HepG2 (cell line): ENCODE measurements around the gene DCAF6. TPM values are rescaled to one million over a fixed set of nuclear protein-coding genes. Genes with fewer than 3 reads are reported as not detected.

Experiments used
- ATAC-seq: fragments of 200-7000 bp; cut with Tn5 transposase; 3 replicates; pipeline ENCODE4 v1.9.1; 2020; ENCODE audit warnings: mild to moderate bottlenecking, moderate library complexity
- BruUV-seq: library from RNA; stranded (reverse); fragments of 400-500 nt; replicated peaks from 2 replicates; lab custom pipeline; 2021; lab: Mats Ljungman, UMichigan
- CTCF ChIA-PET: fragments of 300-600 bp; formaldehyde crosslinking; extraction: SDS; loops from one replicate; lab custom pipeline; 2021; ENCODE audit warnings: low total read pairs, inconsistent platforms, low intra/inter-chr PET ratio; lab: Yijun Ruan, JAX
- POLR2A ChIA-PET: fragments of 350-600 bp; sonication (Branson Sonifier 250); formaldehyde crosslinking; loops from one replicate; lab custom pipeline; 2020; ENCODE audit warnings: antibody characterized with exemption, inconsistent platforms; lab: Yijun Ruan, JAX
- DNase-seq: peaks from one replicate; pipeline ENCODE4 v3.0.0-alpha.2; 2015; ENCODE audit warnings: low spot score
- FAIRE-seq: peaks from 3 replicates; lab custom pipeline; 2011; peaks lifted over from hg19 to GRCh38; lab: Jason Lieb, UNC
- H2AFZ ChIP-seq: one replicate; pipeline ENCODE4 v1.6.1; 2011; ENCODE audit warnings: low read length, inconsistent platforms
- H3K27ac ChIP-seq: fragments of 300-600 bp; 3 replicates; pipeline ENCODE4 v1.8.0; 2011; ENCODE audit warnings: mixed run types, mild to moderate bottlenecking, mixed read lengths, low read length, inconsistent platforms; ENCODE audit not compliant: insufficient read depth; ENCODE audit errors: extremely low read length
- H3K27me3 ChIP-seq, 2 experiments: fragments of 200-600 bp in 1 of 2; 2 replicates in 1 of 2; 3 replicates in 1 of 2; pipeline versions ENCODE4 v1.6.0 to v1.8.0; 2011; ENCODE audit warnings: low read length in 2 of 2, mild to moderate bottlenecking in 2 of 2, moderate library complexity in 2 of 2, inconsistent platforms in 1 of 2; ENCODE audit not compliant: insufficient read depth in 2 of 2, control insufficient read depth in 1 of 2
- H3K36me3 ChIP-seq, 2 experiments: fragments of 200-600 bp in 1 of 2; replicated peaks in 1 of 2; 2 replicates in 1 of 2; 3 replicates in 1 of 2; pipeline versions ENCODE4 v1.5.1 to v1.8.0; 2011; ENCODE audit warnings: low read length in 2 of 2, inconsistent platforms in 1 of 2; ENCODE audit not compliant: insufficient read depth in 2 of 2, control insufficient read depth in 1 of 2
- H3K4me1 ChIP-seq: 2 replicates; pipeline ENCODE4 v1.5.1; 2012; ENCODE audit warnings: low read length, inconsistent platforms; ENCODE audit not compliant: insufficient read depth
- H3K4me2 ChIP-seq: 2 replicates; pipeline ENCODE4 v1.6.0; 2011; ENCODE audit warnings: low read depth, low read length, inconsistent platforms
- H3K4me3 ChIP-seq, 3 experiments: fragments of 200-600 bp in 1 of 3; sonication (generic), shearing (Covaris generic) in 1 of 3; replicated peaks in 1 of 3; 2 replicates each; pipeline ENCODE4 v1.5.1; 2011 to 2016; ENCODE audit warnings: low read length in 3 of 3, inconsistent platforms in 2 of 3, low read depth in 2 of 3, mild to moderate bottlenecking in 2 of 3, control low read depth in 1 of 3, mixed read lengths in 1 of 3; ENCODE audit not compliant: insufficient read depth in 1 of 3
- H3K79me2 ChIP-seq: one replicate; pipeline ENCODE4 v1.6.1; 2011; ENCODE audit warnings: low read length, inconsistent platforms; ENCODE audit not compliant: insufficient read depth
- H3K9ac ChIP-seq: 2 replicates; pipeline ENCODE4 v1.6.0; 2011; ENCODE audit warnings: mild to moderate bottlenecking, low read depth, low read length, inconsistent platforms; ENCODE audit not compliant: insufficient read depth
- H3K9me3 ChIP-seq: 2 replicates; pipeline ENCODE4 v1.5.1; 2012; ENCODE audit warnings: mild to moderate bottlenecking, low read length
- H4K20me1 ChIP-seq: 2 replicates; pipeline ENCODE4 v1.6.0; 2011; ENCODE audit warnings: inconsistent platforms, mild to moderate bottlenecking, low read length, moderate library complexity; ENCODE audit not compliant: insufficient read depth
- ATF7 ChIP-seq, 2 experiments: fragments of 450-650 bp in 1 of 2; sonication (generic) in 1 of 2; formaldehyde crosslinking in 1 of 2; IDR thresholded peaks; 2 replicates each; pipeline versions ENCODE4 v1.4.0 to v1.6.1; 2016 to 2020; ENCODE audit warnings: antibody characterized with exemption in 1 of 2, mild to moderate bottlenecking in 1 of 2, missing genetic modification reagents in 1 of 2
- CHD4 ChIP-seq: fragments of 200-600 bp; sonication (generic); IDR thresholded peaks from 2 replicates; pipeline ENCODE4 v1.7.0; 2017; ENCODE audit warnings: mild to moderate bottlenecking, low read length, borderline replicate concordance
- GTF3A ChIP-seq: sonication (generic); formaldehyde crosslinking; conservative IDR thresholded peaks from 2 replicates; pipeline ENCODE4 v1.4.0; 2020; ENCODE audit warnings: mild to moderate bottlenecking, missing genetic modification reagents
- HNF4G ChIP-seq, 2 experiments: sonication (generic) in 1 of 2; formaldehyde crosslinking in 1 of 2; IDR thresholded peaks; 2 replicates each; pipeline versions ENCODE4 v1.4.0 to v1.6.1; 2011 to 2020; ENCODE audit warnings: borderline replicate concordance in 2 of 2, low read depth in 2 of 2, mild to moderate bottlenecking in 2 of 2, low read length in 1 of 2, missing genetic modification reagents in 1 of 2, moderate library complexity in 1 of 2
- PITX1 ChIP-seq: sonication (generic); formaldehyde crosslinking; IDR thresholded peaks from 2 replicates; pipeline ENCODE4 v1.5.1; 2020; ENCODE audit warnings: mild to moderate bottlenecking, missing genetic modification reagents
- RARA ChIP-seq: IDR thresholded peaks from 2 replicates; pipeline ENCODE4 v1.6.1; 2016; ENCODE audit warnings: missing genetic modification reagents, missing compliant biosample characterization
- SP2 ChIP-seq: sonication (generic); formaldehyde crosslinking; IDR thresholded peaks from 2 replicates; pipeline ENCODE4 v1.5.1; 2020; ENCODE audit warnings: mild to moderate bottlenecking, missing genetic modification reagents
- ZNF549 ChIP-seq: sonication (generic); formaldehyde crosslinking; IDR thresholded peaks from 2 replicates; pipeline ENCODE4 v1.5.0; 2020; ENCODE audit warnings: missing genetic modification reagents
- ZNF629 ChIP-seq: sonication (generic); formaldehyde crosslinking; conservative IDR thresholded peaks from 2 replicates; pipeline ENCODE4 v1.5.0; 2020; ENCODE audit warnings: missing genetic modification reagents
- WGBS: methylation state at CpG from one replicate; pipeline ENCODE4 v1.1.6; 2017; ENCODE audit warnings: low lambda C conversion rate; 5-methylcytosine and 5-hydroxymethylcytosine counted together
- in situ Hi-C: cut with HindIII; loops from 2 replicates; pipeline ENCODE4 v1.10.0; 2017; ENCODE audit warnings: low pct_unique_long_range_greater_than_20kb; ENCODE audit not compliant: extremely low pct_ligation_motif_present
- intact Hi-C: fragments of 100-400 bp; cut with micrococcal nuclease; formaldehyde crosslinking; loops from one replicate; pipeline ENCODE4 v1.10.0; 2022; ENCODE audit not compliant: unreplicated experiment
- polyA plus RNA-seq, 8 experiments: library from polyadenylated mRNA; depleted of rRNA in 3 of 8; stranded (reverse) in 7 of 8; unstranded in 1 of 8; fragments of >200 nt; fragmentation: Illumina TruSeq in 4 of 8; extraction: Trizol in 4 of 8; gene quantifications; 2 replicates each; pipeline versions ENCODE4 v1.2.1 to v1.2.3, GENCODE V29; 2011 to 2016; ENCODE audit warnings: low read depth in 4 of 8, missing spikeins in 1 of 8, mixed read lengths in 1 of 8; ENCODE audit not compliant: insufficient read depth in 1 of 8
- total RNA-seq, 5 experiments: library from RNA; depleted of rRNA; stranded (reverse); fragments of >200 nt; fragmentation: Illumina TruSeq; extraction: Trizol; gene quantifications; 2 replicates each; pipeline ENCODE4 v1.2.3, GENCODE V29; 2016; ENCODE audit warnings: low read depth in 1 of 5
- TF ChIP-seq, protein P1 (sequence below): fragments of 450-650 bp; IDR thresholded peaks from 2 replicates; pipeline ENCODE4 v1.6.1; 2017
- TF ChIP-seq, protein P2 (sequence below): sonication (generic); formaldehyde crosslinking; IDR thresholded peaks from 2 replicates; pipeline ENCODE4 v1.9.0; 2021; ENCODE audit warnings: missing genetic modification reagents, borderline replicate concordance
- TF ChIP-seq, protein P3 (sequence below): IDR thresholded peaks from 2 replicates; pipeline ENCODE4 v1.4.0; 2020; ENCODE audit warnings: mild to moderate bottlenecking, missing genetic modification reagents

The DCAF6 gene
- total and polyA plus RNA-seq, 2 of the 13 experiments (the other 11 are each of a cell fraction or from before 2014, with no cell fraction given) = 24.7 to 33.7 TPM

DNA sequence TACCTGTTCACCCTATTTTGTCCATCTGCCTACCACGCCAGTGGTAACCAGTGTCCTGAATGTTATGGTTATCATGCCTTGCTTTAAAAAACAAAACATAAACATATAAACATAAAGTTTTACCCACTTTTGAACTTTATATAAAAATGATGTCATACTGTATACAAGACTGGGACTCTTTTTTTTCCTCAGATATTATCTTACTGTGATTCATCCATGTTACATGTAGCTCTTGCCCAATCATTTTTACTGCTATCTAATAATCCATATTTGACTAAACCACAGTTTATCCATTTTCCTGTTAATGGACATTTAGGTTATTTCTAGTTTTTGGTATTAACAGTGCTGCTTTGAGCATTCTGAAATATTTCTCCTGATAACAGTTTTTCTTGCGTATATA is 121.4 kb downstream of the DCAF6 start:
- H3K4me1 ChIP-seq = peaks cover 11% of the 10 kb centered on the region; the same call in 1 of the 2 replicates
- 97% methylated on average over 2 of the region's 2 CpGs for WGBS
- POLR2A ChIA-PET = no interaction called here
- H3K9me3 ChIP-seq = no peaks in the 10 kb centered on the region
- no peak overlapping the region for H3K27ac ChIP-seq
- in situ Hi-C loops = no loop called here
- no peaks in the 10 kb centered on the region for H3K79me2 ChIP-seq
- no peak overlapping the region for H3K4me2 ChIP-seq
- DNase-seq = no peak
- no peak overlapping the region for H2AFZ ChIP-seq
- no peak overlapping the region for H3K4me3 ChIP-seq
- CTCF ChIA-PET = no interaction called here
- BruUV-seq = no TSS peak
- FAIRE-seq = no peak
- TF ChIP-seq ATF7 (IDR thresholded peaks at IDR 0.05) (peak; percentile 81), ATF7 (CRISPR knock-in tag; IDR thresholded peaks at IDR 0.05) (no peak), ZNF629 (CRISPR knock-in tag) (no peak)
- H4K20me1 ChIP-seq = no peaks in the 10 kb centered on the region
- ATAC-seq = no peak
- peaks cover 2 to 22% of the 10 kb centered on the region in 2 experiments for H3K36me3 ChIP-seq
- H3K9ac ChIP-seq = no peak overlapping the region
- intact Hi-C loops = no loop called here
- H3K27me3 ChIP-seq = no peaks in the 10 kb centered on the region

DNA sequence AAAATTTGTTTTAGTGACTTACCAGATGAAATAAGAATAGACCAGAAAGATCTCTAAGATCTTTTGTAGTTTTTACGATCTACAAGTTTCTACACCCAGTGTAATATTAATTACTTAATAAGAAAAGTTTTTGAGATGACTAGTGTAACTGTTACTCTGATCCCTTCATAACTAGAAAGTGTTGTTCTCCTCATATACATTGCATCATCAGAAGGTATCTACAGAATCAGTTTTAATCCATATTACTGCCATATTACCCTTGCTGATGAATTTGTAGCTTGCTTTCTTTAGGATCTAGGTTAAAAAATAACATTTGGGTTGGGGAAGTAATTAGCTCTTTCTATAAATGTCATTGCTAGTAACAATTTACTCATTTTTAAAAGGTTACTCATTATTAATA is 127.7 kb downstream of the DCAF6 start:
- intact Hi-C loops = no loop called here
- FAIRE-seq = no peak
- in situ Hi-C loops = no loop called here
- CTCF ChIA-PET = no interaction called here
- no peak overlapping the region for H3K4me3 ChIP-seq
- no peaks in the 10 kb centered on the region for H3K27me3 ChIP-seq
- H4K20me1 ChIP-seq = no peaks in the 10 kb centered on the region
- H3K79me2 ChIP-seq = no peaks in the 10 kb centered on the region
- H3K36me3 ChIP-seq = peaks cover 5 to 31% of the 10 kb centered on the region in 2 experiments
- H3K4me1 ChIP-seq = peaks cover 11% of the 10 kb centered on the region; the same call in 1 of the 2 replicates
- no peak for ATAC-seq
- no peak overlapping the region for H2AFZ ChIP-seq
- H3K27ac ChIP-seq = no peak overlapping the region
- no peak overlapping the region for H3K4me2 ChIP-seq
- H3K9ac ChIP-seq = no peak overlapping the region
- BruUV-seq = no TSS peak
- no peaks in the 10 kb centered on the region for H3K9me3 ChIP-seq
- WGBS = 100% methylated on average over 1 of the region's 1 CpG
- DNase-seq = no peak
- POLR2A ChIA-PET = no interaction called here
- no peak for TF ChIP-seq SP2 (CRISPR knock-in tag)
- TF ChIP-seq, protein P1, sequence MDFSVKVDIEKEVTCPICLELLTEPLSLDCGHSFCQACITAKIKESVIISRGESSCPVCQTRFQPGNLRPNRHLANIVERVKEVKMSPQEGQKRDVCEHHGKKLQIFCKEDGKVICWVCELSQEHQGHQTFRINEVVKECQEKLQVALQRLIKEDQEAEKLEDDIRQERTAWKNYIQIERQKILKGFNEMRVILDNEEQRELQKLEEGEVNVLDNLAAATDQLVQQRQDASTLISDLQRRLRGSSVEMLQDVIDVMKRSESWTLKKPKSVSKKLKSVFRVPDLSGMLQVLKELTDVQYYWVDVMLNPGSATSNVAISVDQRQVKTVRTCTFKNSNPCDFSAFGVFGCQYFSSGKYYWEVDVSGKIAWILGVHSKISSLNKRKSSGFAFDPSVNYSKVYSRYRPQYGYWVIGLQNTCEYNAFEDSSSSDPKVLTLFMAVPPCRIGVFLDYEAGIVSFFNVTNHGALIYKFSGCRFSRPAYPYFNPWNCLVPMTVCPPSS = no peak
- no peak for TF ChIP-seq CHD4
- TF ChIP-seq ZNF549 (CRISPR knock-in tag) = no peak
- TF ChIP-seq, protein P2, sequence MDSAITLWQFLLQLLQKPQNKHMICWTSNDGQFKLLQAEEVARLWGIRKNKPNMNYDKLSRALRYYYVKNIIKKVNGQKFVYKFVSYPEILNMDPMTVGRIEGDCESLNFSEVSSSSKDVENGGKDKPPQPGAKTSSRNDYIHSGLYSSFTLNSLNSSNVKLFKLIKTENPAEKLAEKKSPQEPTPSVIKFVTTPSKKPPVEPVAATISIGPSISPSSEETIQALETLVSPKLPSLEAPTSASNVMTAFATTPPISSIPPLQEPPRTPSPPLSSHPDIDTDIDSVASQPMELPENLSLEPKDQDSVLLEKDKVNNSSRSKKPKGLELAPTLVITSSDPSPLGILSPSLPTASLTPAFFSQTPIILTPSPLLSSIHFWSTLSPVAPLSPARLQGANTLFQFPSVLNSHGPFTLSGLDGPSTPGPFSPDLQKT (CRISPR knock-in tag) = no peak
- no peak for TF ChIP-seq PITX1 (CRISPR knock-in tag)
- TF ChIP-seq RARA (CRISPR knock-in tag) = no peak
- no peak for TF ChIP-seq HNF4G (IDR thresholded peaks at IDR 0.05; ENCODE audit: borderline replicate concordance, low read depth, low read length)
- no peak for TF ChIP-seq HNF4G (CRISPR knock-in tag; IDR thresholded peaks at IDR 0.05; ENCODE audit: borderline replicate concordance, low read depth)
- TF ChIP-seq GTF3A = no peak
- TF ChIP-seq, protein P3, sequence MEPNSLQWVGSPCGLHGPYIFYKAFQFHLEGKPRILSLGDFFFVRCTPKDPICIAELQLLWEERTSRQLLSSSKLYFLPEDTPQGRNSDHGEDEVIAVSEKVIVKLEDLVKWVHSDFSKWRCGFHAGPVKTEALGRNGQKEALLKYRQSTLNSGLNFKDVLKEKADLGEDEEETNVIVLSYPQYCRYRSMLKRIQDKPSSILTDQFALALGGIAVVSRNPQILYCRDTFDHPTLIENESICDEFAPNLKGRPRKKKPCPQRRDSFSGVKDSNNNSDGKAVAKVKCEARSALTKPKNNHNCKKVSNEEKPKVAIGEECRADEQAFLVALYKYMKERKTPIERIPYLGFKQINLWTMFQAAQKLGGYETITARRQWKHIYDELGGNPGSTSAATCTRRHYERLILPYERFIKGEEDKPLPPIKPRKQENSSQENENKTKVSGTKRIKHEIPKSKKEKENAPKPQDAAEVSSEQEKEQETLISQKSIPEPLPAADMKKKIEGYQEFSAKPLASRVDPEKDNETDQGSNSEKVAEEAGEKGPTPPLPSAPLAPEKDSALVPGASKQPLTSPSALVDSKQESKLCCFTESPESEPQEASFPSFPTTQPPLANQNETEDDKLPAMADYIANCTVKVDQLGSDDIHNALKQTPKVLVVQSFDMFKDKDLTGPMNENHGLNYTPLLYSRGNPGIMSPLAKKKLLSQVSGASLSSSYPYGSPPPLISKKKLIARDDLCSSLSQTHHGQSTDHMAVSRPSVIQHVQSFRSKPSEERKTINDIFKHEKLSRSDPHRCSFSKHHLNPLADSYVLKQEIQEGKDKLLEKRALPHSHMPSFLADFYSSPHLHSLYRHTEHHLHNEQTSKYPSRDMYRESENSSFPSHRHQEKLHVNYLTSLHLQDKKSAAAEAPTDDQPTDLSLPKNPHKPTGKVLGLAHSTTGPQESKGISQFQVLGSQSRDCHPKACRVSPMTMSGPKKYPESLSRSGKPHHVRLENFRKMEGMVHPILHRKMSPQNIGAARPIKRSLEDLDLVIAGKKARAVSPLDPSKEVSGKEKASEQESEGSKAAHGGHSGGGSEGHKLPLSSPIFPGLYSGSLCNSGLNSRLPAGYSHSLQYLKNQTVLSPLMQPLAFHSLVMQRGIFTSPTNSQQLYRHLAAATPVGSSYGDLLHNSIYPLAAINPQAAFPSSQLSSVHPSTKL (CRISPR knock-in tag) = no peak
